ENCODE results near the gene STAC3.
"Not testable (repeated sequence)": the region's sequence is repeated elsewhere in the genome, so short reads cannot be mapped to it uniquely, and the experiment has no call there.

The STAC3 gene

GRCh38 chr12:57250956-57251355 lies at the start of gene STAC3:
STAC3 (minus strand) TSS chr12:57251187; CDS start chr12:57249636, 1,551 bp downstream.
- no peak for DNase-seq

DNA sequence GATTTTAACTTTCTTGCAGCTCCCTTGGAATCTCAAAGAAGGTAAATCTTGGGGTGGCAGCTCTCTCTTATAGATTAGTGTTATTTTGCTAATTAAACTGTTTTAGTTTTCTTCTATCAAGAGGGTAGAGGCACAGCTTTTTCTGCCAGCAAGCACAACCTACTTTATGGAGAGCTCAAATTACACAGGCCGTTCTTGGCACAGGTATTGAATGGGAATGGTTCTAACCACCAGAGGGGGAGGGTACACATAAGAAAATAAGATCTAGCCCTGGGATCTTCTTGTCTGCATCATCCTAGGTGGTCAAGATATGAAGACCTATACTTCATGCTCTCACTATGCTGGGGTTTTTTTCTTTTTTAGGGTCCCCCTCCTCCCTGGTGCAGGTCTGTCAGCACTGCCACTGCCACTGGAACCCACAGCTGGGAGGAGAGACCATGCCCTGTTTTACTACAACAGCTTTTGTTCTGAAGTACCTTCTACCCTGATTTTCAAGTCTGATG lies 48.6 kb upstream of the STAC3 start:
- DNase-seq = peak; percentile 55

- DNase-seq = no peak
Observed at GRCh38 chr12:57296291-57296690, 45.3 kb upstream of the STAC3 start.

GRCh38 chr12:57282073-57282472 lies 31.1 kb upstream of the STAC3 start:
- DNase-seq = not testable (repeated sequence)

DNA sequence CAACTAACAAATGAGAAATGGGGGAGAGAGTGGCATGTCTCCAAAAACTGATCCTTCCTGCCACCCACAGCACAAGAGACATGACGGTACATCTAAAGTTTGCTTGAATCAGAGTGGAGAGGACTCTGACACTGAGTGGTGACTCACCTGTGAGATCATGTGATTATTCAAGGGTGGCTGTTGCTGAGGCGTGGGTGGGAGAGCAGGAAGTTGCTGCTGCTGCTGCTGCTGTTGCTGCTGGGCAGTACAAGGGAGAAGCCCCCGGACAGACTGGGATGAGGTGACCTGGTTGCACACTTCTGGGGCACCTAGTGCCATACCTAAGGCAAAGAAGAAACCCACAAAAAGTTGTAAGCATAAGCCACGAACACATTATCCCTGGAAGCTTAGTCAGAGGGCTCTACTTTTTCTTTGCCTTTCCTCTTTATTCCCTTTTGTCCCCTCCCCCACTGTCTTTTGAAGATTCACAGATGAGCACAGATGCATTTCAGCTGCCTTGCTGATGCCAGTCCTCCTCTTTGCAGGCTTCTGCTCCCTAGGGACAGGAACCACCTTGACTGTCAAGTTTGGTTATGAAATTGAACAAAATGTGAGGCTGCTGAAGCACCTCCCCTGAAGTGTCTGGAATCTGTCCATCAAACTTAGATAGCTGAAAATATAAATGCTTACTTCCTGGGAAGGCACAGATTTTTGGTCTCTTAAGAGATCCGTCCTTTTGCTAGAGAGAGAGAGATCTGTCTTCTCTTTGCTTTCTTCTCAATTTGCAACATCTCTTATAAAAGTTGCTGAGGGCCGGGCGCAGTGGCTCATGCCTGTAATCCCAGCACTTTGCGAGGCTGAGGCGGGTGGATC lies 29.4 kb upstream of the STAC3 start:
- DNase-seq = no peak

- DNase-seq = no peak
Observed at GRCh38 chr12:57278465-57279381, 27.7 kb upstream of the STAC3 start.

DNA sequence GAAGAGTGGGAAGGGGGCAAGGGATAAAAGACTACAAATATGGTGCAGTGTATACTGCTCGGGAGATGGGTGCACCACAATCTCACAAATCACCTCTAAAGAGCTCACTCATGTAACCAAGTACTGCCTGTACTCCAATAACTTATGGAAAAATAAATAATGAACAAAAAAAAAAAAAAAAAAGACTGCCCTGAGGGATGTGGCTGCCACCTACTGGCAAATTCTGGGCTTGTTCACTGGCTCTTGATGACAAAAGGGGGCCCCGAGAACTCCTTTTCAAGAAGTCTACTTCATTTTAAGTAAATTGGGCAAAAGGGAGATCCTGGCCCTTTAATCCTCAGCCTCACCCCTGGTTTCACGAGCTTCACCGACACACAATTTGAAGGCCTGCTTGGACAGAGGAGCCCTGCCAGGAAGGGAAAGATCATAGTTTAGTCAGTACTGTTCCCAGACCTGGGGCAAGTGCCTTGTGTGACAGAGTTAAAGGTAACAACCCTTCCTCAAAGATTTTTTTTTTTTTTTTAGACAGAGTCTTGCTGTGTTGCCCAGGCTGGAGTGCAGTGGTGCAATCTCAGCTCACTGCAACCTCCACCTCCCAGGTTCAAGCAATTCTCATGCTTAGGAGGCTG lies 26.1 kb upstream of the STAC3 start:
- no peak for DNase-seq

- DNase-seq = not testable (repeated sequence)
Observed at GRCh38 chr12:57276233-57276632, 25.2 kb upstream of the STAC3 start.

- DNase-seq = no peak
Observed at GRCh38 chr12:57273516-57273915, 22.5 kb upstream of the STAC3 start.

- no peak for DNase-seq
Observed at GRCh38 chr12:57272337-57273151, 21.6 kb upstream of the STAC3 start.

DNA sequence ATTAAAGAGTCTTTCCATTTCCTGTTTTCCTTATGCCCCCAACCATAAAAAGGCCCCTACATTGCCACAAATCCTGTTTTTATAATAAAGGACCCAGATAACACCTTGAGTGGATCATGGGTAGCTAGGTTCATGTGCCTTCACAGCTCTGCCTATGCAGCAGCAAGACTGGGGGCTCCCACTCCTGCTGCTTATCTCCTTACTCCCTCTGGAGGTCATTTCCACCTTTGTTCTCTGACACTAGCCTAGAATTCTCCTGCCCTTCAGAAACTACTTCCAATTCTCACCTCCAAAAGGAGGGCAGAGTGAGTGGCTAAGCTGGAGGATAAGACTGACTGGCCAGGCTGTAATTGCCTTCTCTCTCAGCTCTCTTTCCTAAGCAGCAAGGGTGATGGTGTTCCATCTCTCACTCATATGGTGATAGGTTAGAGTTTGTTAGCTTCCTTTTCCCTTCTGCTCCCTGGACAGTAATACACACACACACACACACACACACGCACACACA lies 20.0 kb upstream of the STAC3 start:
- no peak for DNase-seq

- DNase-seq = no peak
Observed at GRCh38 chr12:57268264-57268663, 17.3 kb upstream of the STAC3 start.

DNA sequence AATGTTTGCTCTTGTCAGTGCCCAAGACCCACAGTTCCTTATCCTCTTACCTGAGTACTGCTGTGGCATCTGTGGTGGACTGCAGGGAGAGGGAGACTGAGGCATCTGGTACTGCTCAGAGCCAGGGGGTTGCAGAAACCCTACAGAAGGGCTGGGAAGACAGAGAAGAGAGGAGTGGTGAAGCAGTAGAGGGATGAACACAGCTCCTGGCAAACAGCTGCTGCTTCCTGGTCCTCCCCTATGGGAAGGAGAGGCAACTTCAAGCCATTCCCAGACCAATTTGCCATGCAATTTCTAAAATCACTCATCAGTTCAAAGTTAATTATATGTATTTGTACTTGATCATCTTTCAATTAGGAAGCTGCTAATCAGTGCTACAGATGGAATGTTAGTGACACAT lies 15.7 kb upstream of the STAC3 start:
- no peak for DNase-seq

DNA sequence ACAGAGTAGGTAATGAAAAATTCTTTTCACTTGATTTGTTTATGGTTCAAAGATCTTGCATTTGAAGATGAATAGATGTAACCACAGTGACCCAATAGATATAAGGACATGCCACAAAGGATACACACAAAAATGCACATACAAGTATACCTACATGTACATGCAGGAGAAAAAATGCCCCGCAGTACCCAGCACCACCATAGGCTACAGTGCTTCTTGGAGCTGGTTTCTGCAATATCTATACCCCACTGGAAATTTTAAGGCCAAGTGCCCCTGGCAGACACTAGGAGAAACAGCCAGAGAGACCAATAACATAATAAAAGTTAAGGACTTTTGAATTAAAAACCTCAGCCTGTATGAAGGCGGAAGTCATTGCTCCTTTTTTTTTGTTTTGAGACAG lies 12.1 kb upstream of the STAC3 start:
- DNase-seq = no peak

DNA sequence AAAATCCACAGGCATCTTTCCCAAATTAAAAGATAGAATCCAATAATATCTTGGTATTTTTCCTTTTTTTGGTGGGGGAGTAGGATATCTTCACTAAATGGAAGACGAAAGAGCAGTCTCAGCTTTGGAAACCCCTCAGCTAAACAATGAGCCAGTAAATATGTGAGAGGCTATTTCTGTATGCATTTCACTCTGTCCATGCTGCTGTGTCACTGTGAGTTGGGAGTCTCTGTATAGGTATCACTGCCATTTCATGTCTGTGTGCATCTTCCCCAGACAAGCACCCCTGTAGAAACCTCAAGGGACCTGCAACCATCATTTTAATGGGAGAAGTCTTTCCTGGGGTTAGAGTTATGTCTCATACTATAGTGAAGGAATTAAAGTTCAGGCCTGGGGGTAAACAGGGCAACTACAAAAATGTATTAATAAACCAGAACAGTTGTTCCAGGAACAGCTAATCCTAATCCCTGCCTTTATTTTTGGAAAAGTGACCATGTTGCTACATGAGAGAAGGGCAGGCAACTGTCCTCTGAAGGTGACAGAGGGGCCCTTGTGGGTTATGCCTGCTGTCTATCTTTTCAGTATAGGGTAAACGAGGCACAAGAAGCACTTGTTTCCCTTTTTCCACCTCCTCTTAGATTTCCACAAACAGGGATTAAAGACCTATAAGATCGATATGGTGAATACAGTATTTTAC lies 11.3 kb upstream of the STAC3 start:
- peak; percentile 13 for DNase-seq

GRCh38 chr12:57261428-57261865 lies 10.5 kb upstream of the STAC3 start:
- peak; percentile 92 for DNase-seq

- no peak for DNase-seq
Observed at GRCh38 chr12:57260366-57260765, 9.4 kb upstream of the STAC3 start.

GRCh38 chr12:57258977-57259970 lies 8.3 kb upstream of the STAC3 start:
- DNase-seq = no peak

DNA sequence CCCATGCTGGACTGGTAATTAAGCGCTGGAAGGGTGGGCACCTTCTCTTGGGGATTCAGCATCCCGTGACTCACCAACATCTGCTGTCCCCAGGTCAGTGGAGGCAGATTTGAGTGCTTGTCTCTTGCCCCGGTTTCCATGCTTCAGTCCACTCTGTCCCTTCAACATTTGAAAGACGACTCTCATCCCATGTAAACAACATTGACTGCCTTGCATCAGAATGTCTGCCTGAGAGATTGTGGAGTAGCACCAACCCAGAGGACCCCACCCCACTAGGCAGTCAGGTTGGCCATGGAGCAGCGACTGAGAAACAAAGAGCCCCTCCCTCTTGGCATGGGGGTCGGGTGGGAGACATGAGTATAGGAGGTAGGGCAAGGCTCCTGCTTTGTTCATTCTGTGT lies 4.9 kb upstream of the STAC3 start:
- no peak for DNase-seq

All from NCI-H1105 treated with DMSO at 0.1 percent for 48 hours (cell line).